ENCODE measurements around the gene COX7A2L. TPM values are rescaled to one million over a fixed set of nuclear protein-coding genes. Genes with fewer than 3 reads are reported as not detected.

The COX7A2L gene
- total and polyA plus RNA-seq, 2 of the 8 experiments (the other 6 are each of a cell fraction or from before 2014, with no cell fraction given): 85.6 to 114 TPM

DNA sequence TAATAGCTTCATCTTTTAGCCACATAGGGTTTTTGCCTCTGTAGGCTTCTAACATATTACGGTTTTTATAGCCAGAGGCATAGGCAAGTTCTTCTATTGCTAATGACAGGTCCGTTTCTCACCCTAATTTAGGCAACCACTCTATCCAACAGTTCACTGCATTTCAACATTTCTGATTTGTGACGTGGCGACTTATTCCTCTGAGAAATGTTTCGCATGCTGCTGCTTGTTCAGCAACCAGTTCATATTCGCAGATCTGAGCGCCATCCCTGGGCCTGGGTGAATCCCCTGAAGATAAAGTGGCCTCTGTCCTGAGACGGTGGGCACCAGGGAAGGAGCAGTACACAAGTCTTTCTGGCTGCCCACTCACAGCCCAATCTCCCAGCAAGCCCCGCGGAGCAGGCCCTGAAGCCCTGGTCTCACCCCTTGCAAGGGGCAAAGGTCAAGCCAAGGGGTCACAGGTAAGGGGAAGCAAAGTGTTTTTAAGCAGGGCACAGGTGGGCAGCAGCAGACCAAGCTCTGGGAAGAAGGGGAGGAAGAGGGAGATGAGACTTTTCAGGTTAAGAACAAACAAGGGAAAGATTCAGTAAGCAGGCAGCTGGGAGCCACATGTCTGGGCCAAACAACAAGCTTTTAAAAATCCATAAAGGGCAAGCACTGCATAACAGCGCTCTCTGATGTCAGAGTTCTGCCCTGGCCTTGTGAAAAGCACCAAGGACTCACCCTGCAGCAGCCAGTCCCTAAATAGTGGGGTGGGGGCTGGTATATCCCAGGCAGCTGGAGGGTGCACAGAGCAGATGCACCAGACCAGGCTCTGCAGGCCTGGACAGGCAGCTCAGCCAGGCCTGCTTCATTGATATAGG, 10.8 kb upstream of the COX7A2L start:
- H3K9ac ChIP-seq (replicated peaks in 1 of 4; ENCODE audit: extremely low read depth in 1 of 4, low read depth in 3 of 4, low read length in 3 of 4): no peak overlapping the region
- no peak overlapping the region for H2BK120ac ChIP-seq (replicated peaks; ENCODE audit: low read depth, low read length)
- TF ChIP-seq EGR1 (IDR thresholded peaks at IDR 0.05; ENCODE audit: borderline replicate concordance, low read depth, low read length): no peak
- no peak for TF ChIP-seq POU5F1 (IDR thresholded peaks at IDR 0.05; ENCODE audit: low read depth, low read length)
- no peak for TF ChIP-seq MAX (IDR thresholded peaks at IDR 0.05)
- no peak for TF ChIP-seq MAFK (IDR thresholded peaks at IDR 0.05; ENCODE audit: low read depth, low read length)
- no peak overlapping the region for H2BK20ac ChIP-seq (ENCODE audit: low read length)
- H3K27ac ChIP-seq (ENCODE audit: low read depth, low read length): no peak overlapping the region
- CTCF ChIA-PET (ENCODE audit: partially characterized antibody): interaction anchor here (0.5 to 2.1 kb wide), 4 partner anchors 8 to 413 kb away, joined by 3 to 7 read pairs (median 4); no protein-coding TSS in a partner anchor
- no peak overlapping the region for H2AFZ ChIP-seq (ENCODE audit: low read length)
- no peak overlapping the region for H4K91ac ChIP-seq (replicated peaks; ENCODE audit: insufficient read length, low read length)
- no peak overlapping the region for H2AK5ac ChIP-seq (ENCODE audit: low read depth, low read length)
- H3K36me3 ChIP-seq (ENCODE audit: control insufficient read depth in 2 of 4, insufficient read depth in 4 of 4, low read length in 3 of 4): no peaks in the 10 kb centered on the region
- FAIRE-seq: no peak
- POLR2A ChIA-PET (ENCODE audit: partially characterized antibody): interaction anchor here (0.6 kb wide), 1 partner anchor 493 kb away, joined by 4 read pairs; no protein-coding TSS in a partner anchor
- H3K4me2 ChIP-seq (ENCODE audit: insufficient read depth in 1 of 2, low read depth in 2 of 2, low read length in 2 of 2): no peak overlapping the region
- H3K9me3 ChIP-seq (ENCODE audit: insufficient read depth in 2 of 2, low read depth in 1 of 2, low read length in 1 of 2): no peaks in the 10 kb centered on the region
- no peak overlapping the region for H3K14ac ChIP-seq (ENCODE audit: insufficient read length)
- no peak for DNase-seq (ENCODE audit: low read depth in 1 of 2, low spot score in 2 of 2)
- H3K4ac ChIP-seq (replicated peaks; ENCODE audit: insufficient read length, low read depth, low read length): no peak overlapping the region
- no peaks in the 10 kb centered on the region for H3K4me1 ChIP-seq (replicated peaks in 1 of 4; ENCODE audit: control insufficient read depth in 3 of 4, insufficient read depth in 4 of 4, low read length in 3 of 4)
- no peaks in the 10 kb centered on the region for H4K20me1 ChIP-seq (replicated peaks in 1 of 2; ENCODE audit: control insufficient read depth in 1 of 2, insufficient read depth in 2 of 2, low read length in 2 of 2)
- no peak overlapping the region for H4K5ac ChIP-seq (ENCODE audit: insufficient read length, low read depth, low read length)
- no peak overlapping the region for H2BK5ac ChIP-seq (ENCODE audit: low read depth, low read length)
- H4K8ac ChIP-seq (ENCODE audit: extremely low read depth, insufficient read depth, low read length): no peak overlapping the region
- H3K4me3 ChIP-seq (ENCODE audit: extremely low read depth in 1 of 4, insufficient read depth in 2 of 4, low read depth in 3 of 4, low read length in 4 of 4): no peak overlapping the region
- no peak overlapping the region for H3K18ac ChIP-seq (ENCODE audit: extremely low read depth, low read length)
- no peaks in the 10 kb centered on the region for H3K79me1 ChIP-seq (ENCODE audit: low read depth, low read length)
- no peaks in the 10 kb centered on the region for H3K79me2 ChIP-seq (ENCODE audit: control insufficient read depth in 1 of 2, insufficient read depth in 2 of 2, low read length in 2 of 2)
- H3K27me3 ChIP-seq (replicated peaks in 1 of 4; ENCODE audit: control insufficient read depth in 3 of 4, extremely low read depth in 1 of 4, insufficient read depth in 3 of 4, low read length in 3 of 4): no peaks in the 10 kb centered on the region
- no peak overlapping the region for H2BK15ac ChIP-seq (ENCODE audit: low read length)
- no peak overlapping the region for H3K56ac ChIP-seq (replicated peaks; ENCODE audit: insufficient read length, low read depth, low read length)
- no peak overlapping the region for H3K23ac ChIP-seq (ENCODE audit: insufficient read length)
- H2BK12ac ChIP-seq (ENCODE audit: low read depth, low read length): no peak overlapping the region
- no peaks in the 10 kb centered on the region for H3K23me2 ChIP-seq (ENCODE audit: low read depth, low read length)
- 89% methylated on average over 11 of the region's 11 CpGs; no CpG with 5 or more reads in 1 of the 2 experiments for WGBS, 2 experiments (ENCODE audit: extremely low coverage in 1 of 2, insufficient coverage in 1 of 2, insufficient read length in 1 of 2, insufficient replicate concordance in 2 of 2, low coverage in 1 of 2, low lambda C conversion rate in 2 of 2, missing lambda C conversion rate in 1 of 2)

Measured in H1 (cell line).